NCI-H69 (cell line): ENCODE data around the gene CEMIP2.
"Not testable (repeated sequence)": the region's sequence is repeated elsewhere in the genome, so short reads cannot be mapped to it uniquely, and the experiment has no call there.

Experiments
- DNase-seq: peaks from one replicate; lab custom pipeline; 2025; lab: John Stamatoyannopoulos, UW

Gene CEMIP2

DNA sequence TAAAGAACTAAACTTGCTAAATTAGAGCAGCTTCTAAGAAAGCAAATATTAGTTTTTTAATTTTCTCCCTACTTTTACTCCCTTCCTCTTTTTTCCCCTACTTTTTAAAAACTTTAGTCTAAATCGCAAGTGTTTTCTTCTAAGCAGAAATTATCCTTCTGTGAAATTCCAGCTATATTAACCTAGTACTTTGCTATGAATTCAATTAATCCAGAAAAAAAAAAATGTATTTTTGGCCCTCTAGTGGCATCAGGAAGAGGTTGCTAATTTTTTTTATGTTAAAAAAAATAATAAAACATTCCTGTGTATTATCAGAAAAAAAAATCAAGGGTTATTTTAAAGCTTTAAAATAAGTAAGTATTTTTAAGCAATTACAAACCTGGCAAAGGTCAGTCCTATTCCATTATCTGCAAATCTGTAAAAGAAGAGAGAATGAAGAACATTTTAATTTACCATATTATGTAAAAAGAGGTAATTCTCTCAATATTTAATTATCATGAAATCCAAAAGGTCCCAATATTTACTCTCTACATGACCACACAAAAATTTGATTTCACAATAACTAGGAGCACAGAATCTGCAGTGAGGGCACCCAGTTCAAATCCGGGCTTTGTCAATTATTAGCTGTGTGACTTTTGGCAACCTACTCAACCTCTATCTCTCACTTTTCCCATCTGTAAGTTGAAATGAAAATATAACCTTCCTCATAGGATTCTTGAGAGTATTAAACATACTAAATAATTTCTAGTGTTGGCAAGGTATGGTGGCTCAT is 52.0 kb downstream of the CEMIP2 start:
- DNase-seq: no peak

- no peak for DNase-seq
Measured at GRCh38 chr9:71710856-71711255, 57.5 kb downstream of the CEMIP2 start.

DNA sequence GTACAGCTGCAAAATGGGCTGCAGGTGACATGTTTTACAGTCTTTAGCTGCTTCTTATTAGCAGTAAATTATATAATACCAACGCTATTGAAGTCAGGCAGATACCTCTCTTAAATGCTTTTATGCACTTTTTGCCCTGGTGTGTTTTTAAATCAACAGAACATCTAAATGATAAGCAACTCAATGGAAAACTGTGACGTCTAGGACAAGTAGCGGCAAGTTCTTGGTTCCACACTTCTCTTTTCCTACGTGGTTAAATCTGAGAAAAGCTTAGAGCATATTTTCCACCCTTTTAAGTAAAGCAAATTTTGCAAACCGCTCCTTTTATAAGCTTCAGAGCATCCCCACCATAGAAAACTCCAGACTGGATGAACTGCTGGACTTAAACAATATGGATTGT is 58.1 kb downstream of the CEMIP2 start:
- no peak for DNase-seq

DNA sequence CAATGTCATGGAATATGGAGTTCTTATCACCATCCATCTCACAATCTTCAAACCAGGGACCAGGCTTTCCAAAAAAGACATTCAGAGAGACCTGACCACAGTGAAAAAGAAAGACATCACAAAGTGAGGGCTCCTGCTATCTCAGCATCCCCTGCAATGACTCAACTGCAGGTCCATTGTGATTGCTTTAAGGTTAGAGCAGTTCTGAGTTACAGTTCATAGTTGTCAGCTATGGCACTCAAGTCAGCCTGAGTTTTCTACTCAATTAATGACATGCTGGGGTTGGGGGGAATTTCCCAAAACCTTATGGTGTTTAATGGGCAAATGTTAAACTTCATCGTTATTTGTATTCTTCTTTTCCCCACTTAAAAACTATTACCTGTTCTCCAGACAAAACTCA is 58.9 kb downstream of the CEMIP2 start:
- DNase-seq: no peak

DNA sequence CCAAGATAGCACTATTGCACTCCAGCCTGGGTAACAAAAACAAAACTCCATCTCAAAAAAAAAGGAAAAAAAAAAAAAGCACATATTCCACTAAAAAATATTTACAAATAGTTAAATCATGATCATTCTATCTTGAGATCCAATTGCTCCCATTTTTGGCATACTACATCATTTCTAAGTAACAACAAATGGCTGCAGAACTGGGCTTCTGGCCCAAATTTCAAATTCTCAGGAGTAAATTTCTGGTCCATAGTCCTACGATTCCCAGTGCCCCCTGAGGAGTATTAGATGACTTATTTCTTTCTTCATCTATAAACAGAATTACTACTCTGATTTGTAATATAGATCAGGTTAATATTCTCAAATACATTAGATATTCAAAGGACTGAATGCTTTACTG is 62.1 kb downstream of the CEMIP2 start:
- no peak for DNase-seq

- no peak for DNase-seq
Measured at GRCh38 chr9:71704796-71705195, 63.5 kb downstream of the CEMIP2 start.

- no peak for DNase-seq
Measured at GRCh38 chr9:71703172-71703872, 65.0 kb downstream of the CEMIP2 start.

GRCh38 chr9:71697882-71698281 is 70.4 kb downstream of the CEMIP2 start:
- no peak for DNase-seq

DNA sequence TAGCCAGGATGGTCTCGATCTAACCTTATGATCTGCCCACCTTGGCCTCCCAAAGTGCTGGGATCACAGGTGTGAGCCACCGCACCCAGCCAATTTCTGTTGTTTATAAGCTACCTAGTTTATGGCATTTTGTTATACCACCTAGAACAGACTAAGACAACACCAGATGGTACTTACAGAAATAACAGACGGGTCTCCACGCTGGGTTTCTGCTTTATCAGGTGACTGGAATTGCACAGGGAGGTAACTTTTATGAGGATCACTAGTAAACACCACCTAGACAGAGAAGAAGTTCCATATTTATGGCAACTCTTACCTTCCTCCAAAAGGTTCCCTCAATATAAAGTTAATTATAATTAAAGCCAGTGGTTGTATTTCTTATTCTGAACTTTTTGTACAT is 74.0 kb downstream of the CEMIP2 start:
- no peak for DNase-seq

- no peak for DNase-seq
Measured at GRCh38 chr9:71693607-71694006, 74.7 kb downstream of the CEMIP2 start.

GRCh38 chr9:71692337-71692736 is 76.0 kb downstream of the CEMIP2 start:
- DNase-seq: no peak

DNA sequence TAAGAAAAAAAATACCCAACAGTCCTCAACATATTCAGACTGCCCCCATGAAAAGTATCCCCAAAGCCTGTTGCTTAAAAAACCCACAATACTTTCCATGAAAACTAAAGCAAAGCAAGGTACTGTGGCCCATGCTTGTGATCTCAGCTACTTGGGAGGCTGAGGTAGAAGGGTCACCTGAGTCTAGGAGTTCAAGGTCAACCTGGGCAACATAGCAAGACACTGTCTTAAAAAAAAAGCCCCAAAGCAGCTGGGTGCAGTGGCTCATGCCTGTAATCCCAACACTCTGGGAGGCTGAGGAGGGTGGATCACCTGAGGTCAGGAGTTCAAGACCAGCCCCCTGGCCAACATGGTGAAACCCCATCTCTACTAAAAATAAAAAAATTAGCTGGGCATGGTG is 76.7 kb downstream of the CEMIP2 start:
- not testable (repeated sequence) for DNase-seq

DNA sequence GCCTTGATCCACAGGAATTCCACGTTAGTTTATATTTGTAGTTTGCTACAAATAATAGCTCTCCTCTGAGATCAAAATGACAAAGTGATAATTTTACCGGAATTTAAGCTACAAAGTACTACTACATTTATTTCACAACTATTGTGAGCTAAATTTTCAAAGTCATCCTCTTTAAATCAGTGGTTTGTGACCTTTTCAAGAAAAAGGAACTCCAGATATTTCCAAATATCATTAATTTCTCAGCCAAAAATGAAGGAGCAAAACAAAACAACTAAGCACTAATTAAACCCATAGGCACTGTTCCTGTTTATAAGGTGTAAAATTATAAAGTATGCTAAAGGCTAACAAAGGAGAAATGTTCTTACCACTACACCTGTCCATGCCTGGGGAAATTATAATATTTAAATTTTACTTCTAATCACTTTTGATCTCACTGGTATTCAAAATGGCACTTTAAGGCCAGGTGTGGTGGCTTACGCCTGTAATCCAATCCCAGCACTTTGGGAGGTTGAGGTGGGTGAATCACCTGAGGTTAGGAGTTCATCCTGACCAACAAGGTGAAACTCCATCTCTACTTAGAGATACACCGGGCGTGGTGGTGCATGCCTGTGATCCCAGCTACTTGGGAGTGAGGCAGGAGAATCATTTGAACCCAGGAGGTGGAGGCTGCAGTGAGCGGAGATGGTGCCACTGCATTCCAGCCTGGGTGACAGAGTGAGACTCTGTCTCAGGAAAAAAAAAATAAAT is 77.5 kb downstream of the CEMIP2 start:
- no peak for DNase-seq

DNA sequence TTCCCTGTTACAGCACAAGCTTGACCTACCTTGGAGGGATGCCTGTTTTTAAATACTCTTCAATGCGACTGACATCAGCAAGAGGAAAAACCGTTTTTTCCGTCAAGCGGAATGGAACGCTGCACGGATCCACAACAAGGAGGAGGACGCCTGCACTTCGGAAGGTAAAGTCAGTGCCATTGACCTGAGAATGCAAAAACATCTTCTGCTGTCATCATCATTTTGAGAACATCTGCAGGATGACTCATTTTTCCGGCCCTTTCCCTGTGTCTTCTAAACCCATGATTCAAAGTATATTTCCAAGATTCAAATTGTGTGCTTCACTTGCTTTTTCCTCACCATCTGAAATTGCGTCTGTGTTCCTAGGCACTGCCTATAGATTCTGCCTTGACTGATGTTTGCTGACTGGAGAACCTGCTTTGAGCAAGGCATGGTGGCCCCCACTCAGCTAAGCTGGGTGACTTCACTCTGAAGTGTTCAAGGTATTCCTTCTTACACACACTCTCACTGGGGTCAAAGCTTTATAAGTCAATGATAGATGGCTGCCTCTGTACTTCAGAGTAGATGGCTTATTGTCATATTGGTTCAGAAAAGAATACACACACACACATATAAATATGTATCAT is 78.1 kb downstream of the CEMIP2 start:
- no peak for DNase-seq

- no peak for DNase-seq
Measured at GRCh38 chr9:71687676-71688075, 80.6 kb downstream of the CEMIP2 start.

DNA sequence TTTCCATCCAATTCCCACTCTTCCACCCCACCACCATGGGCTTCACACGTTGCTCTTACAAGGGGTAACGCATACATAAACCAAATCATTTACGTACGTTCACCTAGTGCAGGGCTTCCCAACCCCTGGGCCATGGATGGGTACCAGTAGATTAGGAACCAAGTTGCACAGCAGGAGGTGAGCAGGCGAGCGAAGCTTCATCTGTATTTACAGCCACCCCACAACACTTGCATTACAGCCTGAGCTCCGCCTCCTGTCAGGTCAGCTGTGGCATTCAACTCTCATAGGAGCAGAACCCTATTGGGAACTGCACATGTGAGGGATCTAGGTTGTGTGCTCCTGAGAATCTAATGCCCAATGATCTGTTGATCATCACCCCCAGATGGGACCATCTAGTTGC is 82.3 kb downstream of the CEMIP2 start:
- DNase-seq: no peak

DNA sequence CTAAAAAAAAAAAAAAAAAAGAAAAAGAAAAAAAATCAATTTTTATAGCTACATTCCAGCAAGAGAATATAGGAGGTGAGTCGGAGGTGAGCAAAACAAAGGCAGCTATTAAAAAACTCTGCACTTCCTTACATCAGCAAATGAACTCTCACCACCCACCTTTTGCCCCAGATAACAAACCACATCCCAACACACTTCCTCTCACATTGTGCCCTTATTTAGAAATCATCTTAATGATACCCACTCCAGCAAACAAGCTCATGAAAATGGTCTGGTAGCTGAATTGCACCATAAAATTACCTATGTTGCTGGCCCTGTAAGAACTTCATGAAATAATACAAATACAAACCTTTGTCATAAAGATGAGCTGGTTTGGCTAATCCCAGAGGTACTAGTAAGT is 82.9 kb downstream of the CEMIP2 start:
- DNase-seq: no peak

DNA sequence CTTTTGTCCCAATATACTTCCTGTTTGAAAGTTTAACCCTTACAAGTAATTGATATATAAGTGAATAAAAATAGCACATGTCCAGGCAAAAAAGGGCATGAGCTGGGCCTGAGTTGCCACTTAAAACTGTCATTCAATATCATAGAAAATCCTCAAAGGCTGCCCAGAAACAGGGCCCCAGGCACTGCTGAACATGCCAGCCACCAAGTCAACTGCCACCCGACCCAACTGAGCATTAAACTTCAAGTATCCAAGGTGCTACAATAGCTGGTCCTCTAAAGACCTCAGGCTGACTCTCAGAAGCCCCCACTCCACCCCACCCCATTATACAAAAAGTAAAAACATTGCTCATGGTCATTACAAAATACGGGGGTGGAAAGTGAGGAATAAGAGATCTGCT is 83.7 kb downstream of the CEMIP2 start:
- no peak for DNase-seq

- DNase-seq: peak; percentile 64
Measured at GRCh38 chr9:71683598-71684235, 84.6 kb downstream of the CEMIP2 start.

- no peak for DNase-seq
Measured at GRCh38 chr9:71681708-71682272, 86.5 kb downstream of the CEMIP2 start.

DNA sequence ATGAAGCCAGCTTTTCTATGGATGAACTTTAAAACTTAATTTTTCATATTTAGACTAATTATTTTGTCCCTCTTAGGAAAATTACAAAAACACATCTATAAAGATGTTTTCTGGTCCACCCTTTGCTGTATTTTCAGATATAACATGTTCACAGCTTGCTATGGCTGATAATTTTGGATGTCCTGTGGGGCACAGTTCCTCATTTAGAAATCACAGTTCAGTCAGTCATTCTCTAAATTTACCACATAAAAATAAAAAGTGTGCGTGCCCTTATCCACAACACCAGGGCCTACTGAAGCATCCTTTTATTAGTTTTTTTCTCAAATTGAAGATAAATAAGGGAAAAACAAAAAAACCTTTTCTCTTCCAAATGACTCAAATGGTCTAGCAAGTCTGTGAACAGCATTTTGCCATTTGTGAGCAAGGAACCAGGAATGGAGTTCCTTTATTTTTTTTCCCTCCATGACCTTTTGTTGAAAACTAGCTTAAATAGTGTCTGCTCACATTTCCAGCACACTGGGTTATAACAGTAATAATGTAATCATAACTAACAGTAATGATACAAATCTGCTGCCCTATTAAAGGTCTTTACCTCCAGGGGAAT is 87.1 kb downstream of the CEMIP2 start:
- no peak for DNase-seq
